RPMI7951 (cell line): Measurements from ENCODE around the gene FGF1. TPM values are rescaled to one million over a fixed set of nuclear protein-coding genes. Genes with fewer than 3 reads are reported as not detected.

Experiments
- DNase-seq: peaks from one replicate; pipeline ENCODE4 v3.0.0-alpha.2; 2012; ENCODE audit warnings: low read depth
- total RNA-seq: library from RNA; depleted of rRNA; stranded (reverse); fragments of >200 nt; shearing (Covaris generic); gene quantifications from 2 replicates; pipeline ENCODE4 v1.2.3, GENCODE V29; 2014

The FGF1 gene
- total RNA-seq, 1 experiment from 2014 or later = 13.1 TPM

DNA sequence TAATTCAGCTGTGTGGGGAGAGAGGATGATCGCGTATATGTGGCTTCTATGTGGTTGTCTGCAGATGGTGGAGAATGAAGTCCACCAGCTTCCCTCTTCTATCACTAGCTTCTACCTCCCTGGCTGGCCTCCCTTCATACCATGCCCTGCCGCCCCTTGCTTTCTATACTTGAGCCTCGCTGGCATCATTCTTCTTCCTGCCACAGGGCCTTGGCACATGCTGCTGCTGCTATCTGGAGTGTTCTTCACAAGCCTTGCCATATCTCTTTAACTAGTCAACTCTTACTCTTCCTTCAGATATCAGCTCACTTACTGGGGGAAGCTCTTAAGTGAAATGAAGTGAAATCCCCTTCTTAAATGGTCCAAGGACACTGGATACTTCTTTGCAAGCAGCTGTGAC lies 100.4 kb downstream of the FGF1 start:
- no peak for DNase-seq

DNA sequence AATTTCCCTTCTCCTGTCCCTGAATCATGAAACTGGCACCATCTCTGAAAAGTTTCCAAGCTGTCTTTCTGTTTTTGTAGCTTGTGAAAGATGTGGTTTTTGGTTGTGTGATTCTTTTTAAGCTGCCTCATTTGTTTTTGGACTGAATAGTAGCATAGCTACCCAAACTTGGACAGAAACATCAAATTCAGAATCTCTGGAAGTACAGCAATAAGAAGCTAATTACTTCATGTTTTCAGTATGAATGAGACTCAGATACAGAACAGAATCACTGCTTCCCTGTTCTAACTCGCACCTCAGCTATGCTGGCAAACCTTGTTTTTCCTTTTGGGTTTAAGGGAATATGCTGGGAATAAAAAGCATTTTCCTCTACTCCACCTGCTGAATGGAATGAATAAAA lies 101.0 kb downstream of the FGF1 start:
- no peak for DNase-seq

DNA sequence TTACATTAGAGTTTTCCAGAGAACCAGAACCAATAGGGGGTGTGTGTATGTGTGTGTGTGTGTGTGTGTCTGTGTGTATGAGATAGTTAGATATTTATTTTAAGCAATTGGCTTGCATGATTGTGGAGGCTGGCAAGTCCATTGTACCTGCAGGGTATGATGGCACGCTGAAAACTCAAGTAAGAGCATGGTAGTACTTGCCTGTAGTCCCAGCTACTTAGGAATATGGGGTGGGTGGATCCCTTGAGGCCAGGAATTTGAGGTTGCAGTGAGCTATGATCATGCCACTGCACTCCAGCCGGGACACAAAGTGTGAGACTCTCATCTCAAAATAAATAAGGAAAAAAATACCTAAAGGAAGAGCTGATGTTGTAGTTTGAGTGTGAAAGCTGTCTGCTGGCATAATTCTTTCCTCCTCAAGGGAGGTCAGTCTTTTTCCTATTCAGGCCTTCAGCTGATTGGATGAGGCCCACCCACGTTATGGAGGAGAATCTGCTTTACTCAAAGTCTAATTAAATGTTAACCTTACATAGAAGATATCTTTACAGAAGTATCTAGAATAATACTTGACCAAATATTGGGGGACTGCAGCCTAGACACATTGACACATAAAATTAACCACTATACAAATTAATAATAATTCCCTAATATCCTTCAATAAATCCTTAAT lies 107.6 kb downstream of the FGF1 start:
- no peak for DNase-seq

DNA sequence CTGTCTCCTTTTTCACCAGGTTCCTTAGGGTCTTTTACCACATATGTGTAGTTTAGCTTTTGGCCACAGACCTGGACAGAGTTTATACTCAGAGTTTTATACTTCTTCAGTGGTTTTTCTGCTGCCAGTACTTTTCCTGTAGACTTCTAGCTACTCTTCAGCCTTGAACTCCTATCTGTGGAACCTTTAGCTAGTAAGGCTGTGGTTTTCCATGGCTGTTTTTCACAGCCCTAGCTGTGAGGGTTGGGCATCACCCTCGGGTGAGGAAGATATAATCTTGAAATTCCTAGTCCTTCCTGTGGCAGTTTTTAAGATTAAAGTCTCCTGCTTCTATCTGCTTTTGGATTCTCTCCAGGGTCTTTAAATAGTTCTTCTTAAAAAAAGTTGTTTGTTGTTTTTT lies 109.1 kb downstream of the FGF1 start:
- peak; percentile 43 for DNase-seq

DNA sequence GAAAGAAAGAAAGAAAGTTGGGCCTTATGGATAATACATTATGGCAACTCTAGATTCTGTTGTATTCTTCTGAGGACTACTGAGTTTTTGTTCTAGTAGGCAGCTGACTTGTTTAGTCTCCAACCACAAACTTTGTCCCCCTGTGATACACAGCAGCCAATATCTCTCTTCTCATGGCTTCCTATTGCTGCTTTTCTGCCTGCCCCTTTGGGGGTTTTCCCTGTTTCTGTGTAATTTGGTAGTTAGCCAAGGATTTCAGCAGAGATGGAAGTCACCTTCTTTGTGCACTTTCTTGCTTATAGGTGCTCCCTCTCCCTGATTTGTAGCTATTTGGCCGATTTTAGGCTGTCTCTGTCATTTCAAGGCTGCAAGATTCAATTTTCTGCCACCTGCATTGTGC lies 109.6 kb downstream of the FGF1 start:
- no peak for DNase-seq

DNA sequence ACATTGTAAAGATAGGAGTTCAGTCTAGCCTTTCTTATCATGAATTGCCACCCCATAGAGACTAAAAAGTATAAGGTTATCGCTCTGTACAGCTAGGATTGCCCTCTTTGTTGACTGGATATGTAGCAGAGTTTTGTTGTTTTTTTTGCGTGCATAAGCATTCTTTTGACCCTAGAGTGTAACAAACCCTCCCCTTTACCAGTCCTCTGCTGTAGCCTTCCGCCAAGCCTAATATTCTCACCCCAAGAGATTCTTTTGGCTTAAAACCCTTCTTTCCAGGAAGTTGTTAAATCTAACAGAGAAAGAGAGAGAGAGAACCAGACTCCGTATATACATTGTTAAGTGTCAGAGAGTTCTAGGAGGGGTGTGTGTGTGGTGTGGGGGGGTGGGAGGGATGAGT lies 113.9 kb downstream of the FGF1 start:
- DNase-seq = no peak

DNA sequence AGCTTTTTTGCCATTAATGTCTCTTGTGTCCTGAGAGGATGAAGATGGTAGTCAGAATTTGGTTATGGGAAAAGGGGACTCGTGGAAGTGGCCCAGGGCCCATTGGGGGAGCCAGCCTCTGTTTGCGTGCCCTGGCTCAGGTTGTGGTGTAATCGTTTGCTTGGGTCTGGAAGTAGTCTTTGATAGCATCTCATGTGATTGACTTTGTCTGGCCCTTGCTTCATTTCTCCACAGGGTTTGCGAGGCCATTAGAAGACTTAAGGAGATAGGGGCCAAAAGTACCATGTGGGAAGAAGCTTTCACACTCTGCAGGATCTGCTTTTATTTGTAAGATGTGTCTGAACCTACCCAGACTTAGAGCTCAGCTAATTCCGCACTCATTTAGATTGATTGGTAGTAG lies 114.5 kb downstream of the FGF1 start:
- DNase-seq = no peak

DNA sequence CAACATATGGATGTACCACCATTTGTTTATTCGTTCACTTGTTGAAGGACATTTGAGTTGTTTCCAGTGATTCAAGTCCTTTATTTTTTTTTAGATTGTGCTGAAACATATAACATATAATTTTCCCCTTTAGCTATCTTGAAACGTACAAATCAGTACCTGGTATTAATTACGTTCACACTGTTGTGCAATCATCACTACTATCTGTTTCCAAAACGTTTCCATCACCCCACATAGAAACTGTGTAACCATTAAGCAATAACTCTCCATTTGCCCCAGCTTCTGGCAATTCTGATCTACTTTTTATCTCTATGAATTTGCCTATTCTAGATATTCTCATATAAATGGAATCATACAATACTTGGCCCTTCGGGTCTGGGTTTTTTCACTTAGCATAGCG lies 116.0 kb downstream of the FGF1 start:
- DNase-seq = no peak

DNA sequence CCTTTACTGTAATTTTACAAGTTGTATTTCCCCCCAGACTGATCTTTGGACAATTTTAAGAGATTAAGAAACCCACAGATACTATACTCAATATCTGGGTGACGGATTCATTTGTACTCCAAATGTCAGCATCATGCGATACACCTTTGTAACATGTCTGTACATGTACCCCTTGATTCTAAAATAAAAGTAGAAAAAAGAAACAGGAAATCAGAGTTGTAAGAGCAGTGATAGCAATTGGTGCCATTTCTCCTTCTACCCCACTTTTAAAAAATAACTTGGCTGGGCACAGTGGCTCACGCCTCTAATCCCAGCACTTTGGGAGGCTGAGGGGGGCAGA lies 116.9 kb downstream of the FGF1 start:
- no peak for DNase-seq

DNA sequence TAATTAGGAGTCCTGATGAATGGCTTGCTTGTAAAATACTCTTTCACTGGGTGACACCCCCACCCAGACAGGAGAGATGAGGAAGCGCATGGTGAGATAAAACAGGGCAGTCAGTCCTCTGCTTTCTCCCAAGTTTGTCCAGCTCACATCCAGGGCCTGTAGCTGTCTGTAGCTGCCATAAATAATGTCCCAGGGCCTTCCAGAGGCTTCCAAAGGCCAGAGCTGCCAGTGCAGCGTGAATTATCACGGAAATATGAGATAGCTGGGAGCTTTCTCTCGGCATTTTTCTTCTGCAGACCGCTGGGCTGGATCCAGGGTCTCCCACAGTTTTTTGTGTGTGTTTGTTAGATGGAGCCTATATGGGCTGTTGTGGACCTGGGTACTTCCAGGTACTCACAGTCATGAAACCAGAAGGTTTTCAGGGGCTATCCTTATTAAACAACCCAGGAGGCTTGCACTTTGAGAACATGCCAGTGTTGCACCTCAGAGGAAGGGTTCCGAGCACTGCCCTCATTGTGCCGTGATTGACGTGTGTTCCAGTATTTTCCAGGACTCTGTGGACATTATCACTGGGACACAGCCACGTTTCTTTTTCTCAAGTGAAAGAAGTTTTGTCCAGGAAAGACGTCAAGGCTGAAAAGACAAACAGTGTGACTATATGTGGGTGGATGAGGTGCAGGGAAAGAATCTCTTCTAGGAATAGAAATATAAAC lies 117.5 kb downstream of the FGF1 start:
- no peak for DNase-seq

DNA sequence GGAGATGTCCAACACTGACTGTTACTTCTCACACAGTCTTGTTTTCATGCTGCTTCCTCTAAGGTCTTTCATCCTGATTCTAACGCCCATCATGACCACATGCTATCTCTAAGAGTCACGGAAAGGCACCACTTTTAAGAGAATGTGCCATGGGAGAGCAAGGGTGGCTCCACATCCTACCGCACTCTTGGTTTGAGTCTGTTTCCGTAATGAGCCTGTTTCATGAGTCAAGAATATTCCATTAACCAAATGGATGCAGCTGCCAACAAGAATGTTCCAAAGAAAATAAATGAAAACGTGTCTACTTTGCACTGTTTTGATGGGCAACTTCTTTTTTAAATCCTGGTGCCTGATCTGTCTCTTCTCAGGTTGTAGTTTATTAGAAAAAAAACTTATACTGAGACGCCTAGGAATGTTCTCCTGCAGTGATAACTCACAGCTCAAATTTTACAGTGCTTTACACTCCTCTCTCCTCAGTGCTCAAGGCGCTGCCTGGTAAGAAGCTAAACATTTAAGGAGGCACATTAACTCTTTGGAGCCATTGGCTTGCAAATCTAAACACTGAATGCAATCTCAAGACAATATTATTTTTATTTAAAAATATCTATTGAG lies 124.3 kb downstream of the FGF1 start:
- DNase-seq = peak; percentile 17

DNA sequence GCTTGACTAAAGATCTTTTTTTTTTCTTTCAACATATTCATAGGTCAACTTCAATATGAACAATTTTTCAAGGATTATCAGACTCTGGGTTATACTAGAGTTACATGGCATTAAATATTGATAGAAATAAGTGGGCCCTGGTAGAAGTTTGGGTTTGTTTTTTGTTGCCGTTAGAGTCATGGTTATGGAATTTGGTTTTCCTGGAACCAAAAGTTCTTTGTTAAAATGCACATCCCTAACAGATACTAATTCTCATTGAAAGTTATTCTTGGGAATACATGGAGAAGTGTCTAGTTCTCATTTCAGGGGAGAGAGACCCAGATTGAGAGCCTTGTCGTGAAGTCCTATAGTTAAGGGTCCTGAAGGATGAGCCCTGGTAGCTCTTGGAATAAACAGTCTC lies 124.9 kb downstream of the FGF1 start:
- no peak for DNase-seq

DNA sequence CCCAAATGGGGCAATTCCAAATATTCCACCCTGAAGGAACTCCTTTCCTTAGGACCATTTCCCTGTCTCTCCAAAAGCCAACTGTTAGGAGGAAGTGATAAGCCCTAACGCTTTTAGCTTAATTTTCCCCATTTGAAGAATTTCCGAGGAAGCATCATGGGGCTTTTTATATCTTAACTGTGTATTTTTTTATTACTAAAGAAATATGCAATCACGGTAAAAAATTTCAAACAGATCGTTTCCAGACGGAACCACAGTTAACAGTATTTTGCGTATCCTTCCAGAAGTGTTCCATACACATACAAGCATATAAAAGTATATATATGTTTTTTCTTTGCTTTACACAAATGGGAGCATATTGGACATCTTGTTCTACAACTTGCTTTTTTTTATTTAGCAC lies 133.8 kb downstream of the FGF1 start:
- no peak for DNase-seq

DNA sequence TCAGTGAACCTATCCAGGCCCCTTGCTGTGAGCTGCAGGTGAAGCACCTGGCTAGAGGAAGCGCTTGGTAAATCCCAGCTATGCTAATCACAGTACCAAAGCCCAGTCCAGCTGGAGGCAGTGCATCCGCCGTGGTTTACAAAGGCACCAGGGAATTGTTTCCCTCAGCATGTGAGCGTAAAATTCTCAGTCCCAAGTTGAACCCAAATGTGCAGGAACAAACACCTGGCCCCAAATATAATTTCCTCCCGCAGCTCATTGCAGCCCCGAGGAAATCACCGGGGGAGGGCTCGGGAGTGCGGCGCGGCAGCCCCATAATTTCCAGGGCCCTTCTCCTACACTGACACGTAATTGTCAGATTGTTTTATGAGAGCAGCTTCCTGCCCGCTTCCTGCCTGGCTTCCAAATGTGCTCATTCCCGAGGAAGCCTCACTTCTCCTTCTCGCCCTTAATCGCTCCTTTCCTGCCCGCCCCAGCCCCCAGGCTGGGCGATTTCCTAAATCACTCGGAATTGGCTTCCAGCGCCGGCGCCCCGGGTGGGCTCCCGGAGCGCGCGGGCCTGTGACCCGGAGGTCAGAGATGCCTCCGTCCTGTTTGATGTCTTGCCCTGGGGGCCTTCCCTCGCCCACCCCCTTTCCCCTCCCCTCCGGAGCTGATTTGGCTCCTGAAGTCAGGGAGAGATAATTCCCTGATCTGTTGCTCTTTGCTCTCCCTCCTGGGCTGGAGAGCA lies 134.4 kb downstream of the FGF1 start:
- peak; percentile 63 for DNase-seq

DNA sequence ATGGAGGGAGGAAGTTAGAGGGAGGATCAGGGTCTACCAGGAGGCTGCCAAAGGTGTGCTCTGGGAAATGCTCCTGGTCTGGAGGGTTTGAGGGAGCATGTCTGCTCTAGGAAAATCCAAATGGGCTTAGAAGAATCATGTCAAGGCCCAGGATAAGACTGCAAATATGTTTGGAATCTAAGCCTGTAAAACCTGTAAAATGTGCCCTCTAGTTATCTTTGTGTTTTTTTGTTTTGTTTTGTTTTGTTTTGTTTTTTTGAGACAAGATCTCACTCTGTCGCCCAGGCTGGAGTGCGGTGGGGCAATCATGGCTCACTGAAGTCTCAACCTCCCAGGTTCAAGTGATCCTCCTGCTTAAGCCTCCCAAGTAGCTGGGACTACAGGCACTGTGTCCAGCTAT lies 135.4 kb downstream of the FGF1 start:
- DNase-seq = no peak

DNA sequence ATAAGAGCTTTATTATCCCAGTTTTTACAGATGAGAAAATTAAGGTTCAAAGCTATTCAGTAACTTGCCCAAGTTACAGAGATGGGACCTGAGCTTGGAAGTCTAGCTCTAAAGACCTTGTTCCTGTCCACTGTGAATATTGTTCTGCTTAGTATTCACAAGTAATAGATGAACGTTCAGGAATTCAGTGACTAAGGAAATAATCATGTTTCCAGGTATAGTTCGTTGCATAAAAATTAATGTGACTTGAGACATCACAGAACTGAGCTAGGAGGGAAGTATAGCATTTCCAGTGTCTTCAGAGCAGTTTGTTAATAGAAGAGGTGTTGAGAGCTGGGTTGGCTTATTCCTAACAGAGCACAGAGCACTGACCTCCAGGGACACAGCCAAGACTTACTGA lies 136.1 kb downstream of the FGF1 start:
- DNase-seq = no peak

DNA sequence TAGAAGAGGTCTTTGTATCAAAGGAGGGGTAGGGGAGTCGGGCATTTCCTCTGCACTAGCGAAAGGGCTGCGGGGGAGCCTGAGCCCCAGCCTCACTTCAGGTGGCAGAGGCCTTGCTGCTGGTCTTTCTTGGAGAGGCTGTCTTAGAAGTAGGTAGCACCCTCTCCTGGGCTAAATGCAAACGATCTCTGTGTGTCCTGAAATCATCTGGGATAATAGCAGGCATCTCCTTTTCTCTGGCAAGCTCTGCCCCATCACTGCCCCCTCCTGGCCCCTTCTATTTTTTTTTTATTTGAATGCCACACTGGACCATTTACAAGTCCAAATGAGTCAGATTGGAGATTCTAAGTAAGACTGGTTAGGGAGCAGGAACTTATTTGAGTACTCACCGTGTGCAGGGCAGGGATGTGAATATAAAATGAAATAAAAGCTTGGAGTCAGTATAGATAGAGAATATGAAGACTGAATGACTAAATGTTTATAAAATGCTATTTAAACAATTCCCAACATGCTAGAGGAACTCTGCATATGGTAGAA lies 137.1 kb downstream of the FGF1 start:
- DNase-seq = peak; percentile 89

DNA sequence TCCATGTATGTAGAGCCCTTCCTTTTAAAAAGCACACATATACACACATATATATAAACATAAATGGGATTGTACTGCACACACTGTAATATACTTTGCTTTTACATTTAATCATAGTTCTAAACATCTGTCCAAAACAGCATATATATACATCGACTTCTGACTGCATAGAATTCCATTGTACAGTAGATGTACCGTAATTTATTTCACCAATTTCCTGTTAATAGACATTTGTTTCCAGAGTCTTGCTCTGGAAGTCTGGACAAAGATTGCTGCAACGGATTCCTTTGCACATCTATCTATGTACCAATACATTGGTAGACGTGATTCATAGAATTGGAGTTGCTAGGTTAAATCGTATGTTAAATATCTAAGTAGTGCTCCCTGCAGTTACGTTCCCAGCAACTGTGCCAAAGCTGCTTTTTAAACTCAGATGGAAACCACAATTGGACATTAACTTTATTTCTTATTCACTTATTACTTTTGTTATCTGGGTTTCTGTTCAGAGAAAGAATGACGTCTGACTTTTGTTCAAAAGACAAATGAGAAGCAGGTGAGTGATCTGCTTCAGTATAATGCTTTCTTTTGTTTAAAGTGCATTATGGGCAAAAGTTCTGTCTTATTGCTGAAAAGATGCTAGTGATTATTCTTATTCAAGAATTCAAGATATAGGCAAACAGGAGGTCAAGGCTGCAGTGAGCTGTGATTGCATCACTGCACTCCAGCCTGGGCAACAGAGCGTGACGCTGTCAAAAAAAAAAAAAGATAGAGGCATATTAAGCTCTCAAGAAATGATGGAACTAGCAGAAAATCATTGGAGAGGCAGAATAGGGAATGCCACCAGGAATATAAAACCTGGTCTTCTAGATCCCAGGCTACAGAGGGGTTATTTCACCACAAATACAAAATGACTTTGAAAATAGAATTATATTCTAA lies 138.2 kb downstream of the FGF1 start:
- no peak for DNase-seq

DNA sequence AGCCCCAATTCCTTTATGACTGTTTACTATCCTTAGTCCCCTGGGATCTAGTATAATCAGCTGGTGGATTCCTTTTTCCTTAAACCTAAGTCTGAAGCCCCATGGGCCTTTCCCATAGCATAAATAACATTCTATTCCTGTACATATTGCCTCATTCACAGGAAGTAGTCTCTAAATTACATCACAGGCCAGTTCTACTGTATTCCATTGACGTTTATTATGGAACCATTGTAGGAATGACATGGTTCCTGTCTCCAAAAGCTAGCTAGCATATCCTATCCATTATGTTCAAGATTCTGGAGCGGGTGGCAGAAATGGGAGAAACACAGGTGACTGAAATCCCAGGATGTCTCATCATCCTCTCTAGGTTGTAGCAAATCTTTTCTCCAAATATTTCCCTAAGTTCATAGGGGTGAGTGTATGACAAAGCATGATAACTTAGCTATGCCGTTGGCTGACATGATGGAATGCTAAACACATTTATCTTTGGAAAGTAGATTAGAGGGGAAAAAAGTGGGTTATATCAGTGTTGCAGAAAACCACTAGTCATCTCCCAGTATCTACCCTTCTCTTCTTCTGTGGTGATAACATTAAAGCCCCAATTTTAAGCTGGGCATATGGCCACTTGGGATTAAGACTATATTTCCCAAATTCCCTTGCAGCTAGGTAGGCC lies 140.1 kb downstream of the FGF1 start:
- DNase-seq = no peak

DNA sequence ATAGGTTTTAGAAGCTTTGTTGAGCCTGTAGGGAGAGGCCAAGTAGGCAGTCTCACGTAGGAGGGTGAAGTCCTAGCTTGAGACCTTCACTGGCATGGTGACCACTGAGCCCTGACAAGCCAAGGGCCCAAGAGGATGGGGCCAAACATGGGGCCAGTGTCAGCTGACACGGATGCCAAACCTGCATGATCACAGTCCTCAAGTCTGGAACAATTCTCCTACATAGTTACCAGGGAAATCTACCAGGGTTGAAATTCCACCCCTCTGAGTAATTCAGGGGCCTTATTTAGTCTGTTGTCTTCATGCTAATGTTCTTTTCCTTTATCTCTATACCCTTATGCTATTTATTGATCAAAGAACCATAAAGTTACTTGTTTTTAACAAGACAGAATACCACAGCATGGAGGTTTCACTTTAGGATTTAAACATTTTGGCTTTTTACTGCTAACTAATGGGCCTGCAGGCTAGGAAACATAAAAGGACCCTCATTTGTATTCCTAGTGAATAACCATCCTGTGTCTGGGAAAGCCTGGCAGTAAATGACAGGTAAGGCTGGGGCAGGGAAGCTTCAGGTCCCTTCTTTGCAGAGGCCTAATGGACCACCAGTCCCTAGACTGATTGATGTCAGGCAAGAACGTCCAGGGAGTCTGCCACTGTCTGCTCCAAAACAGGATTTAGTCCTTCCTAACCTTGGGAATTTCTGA lies 140.8 kb downstream of the FGF1 start:
- peak; percentile 21 for DNase-seq
